ENCODE measurements around the gene TMEM179. TPM values are rescaled to one million over a fixed set of nuclear protein-coding genes. Genes with fewer than 3 reads are reported as not detected.
A peak's percentile ranks its signal among the peaks of the same experiment; 100 is the strongest.

The TMEM179 gene
- total RNA-seq, 1 experiment from 2014 or later: 11.4 TPM

DNA sequence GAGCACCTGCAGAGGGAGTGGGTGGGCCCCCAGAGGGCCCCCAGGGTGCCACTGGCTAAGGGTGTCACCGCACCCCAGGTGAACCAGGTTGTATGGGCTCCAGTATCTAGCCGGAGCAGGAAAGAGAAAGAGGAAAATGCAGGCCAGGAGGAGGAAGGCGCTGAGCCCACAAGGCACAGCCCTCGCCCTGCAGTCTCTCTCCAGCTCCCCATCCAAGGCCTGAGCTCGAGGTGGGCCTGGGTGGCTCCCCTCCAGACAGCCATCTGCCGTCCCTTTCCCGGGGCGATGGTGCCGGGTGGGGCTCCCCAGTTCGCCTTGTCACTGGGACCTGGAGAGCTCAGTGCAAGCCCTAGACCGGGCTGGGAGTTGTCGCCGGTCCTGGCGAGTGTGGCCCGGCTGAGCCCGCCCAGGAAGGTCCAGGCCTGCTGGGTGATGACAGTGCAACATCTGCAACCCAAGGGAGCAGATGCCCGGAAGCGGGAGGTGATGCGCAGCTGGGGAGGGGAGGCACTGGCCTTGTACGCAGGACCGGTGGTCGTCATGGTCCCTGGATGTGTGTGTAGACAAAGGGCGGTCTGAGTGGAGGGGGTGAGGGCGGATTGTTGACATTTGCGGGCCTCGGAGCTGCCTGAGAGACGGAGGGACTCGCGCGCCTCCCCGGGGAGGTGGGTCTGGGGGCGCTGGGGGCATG, 716 bp downstream of the TMEM179 start:
- H4K91ac ChIP-seq (ENCODE audit: insufficient read length, low read depth, low read length): no peak overlapping the region
- no CpG with 5 or more reads among the region's 32 CpGs for WGBS (ENCODE audit: extremely low coverage, insufficient read length, low lambda C conversion rate)
- no peak overlapping the region for H3K27ac ChIP-seq (ENCODE audit: insufficient read length, low read depth, low read length)
- H3K79me2 ChIP-seq (ENCODE audit: insufficient read depth, low read length): no peaks in the 10 kb centered on the region
- H2AFZ ChIP-seq (ENCODE audit: low read length): no peak overlapping the region
- H4K5ac ChIP-seq (ENCODE audit: insufficient read length, low read depth, low read length): no peak overlapping the region
- H2BK5ac ChIP-seq (ENCODE audit: insufficient read length, low read length): no peak overlapping the region
- H2BK12ac ChIP-seq (ENCODE audit: insufficient read length, low read depth, low read length): no peak overlapping the region
- Mint-ChIP-seq H3K27ac (no peak overlapping the region), H3K4me1 (peaks cover 7 to 17% of the 10 kb centered on the region in 2 experiments), H3K36me3 (ENCODE audit: insufficient read depth in 1 of 3, low read depth in 3 of 3) (no peaks in the 10 kb centered on the region; a peak in 1 of 7 replicates), H3K27me3 (ENCODE audit: low read depth) (peaks cover 68% of the 10 kb centered on the region), H3K4me3 (peak overlapping the region; percentile 67 to 77), H3K9me3 (peaks cover 0 to 6% of the 10 kb centered on the region in 2 experiments; a peak in 2 of 5 replicates)
- no peak overlapping the region; the same call in 1 of the 2 replicates for H3K14ac ChIP-seq (ENCODE audit: insufficient read depth, low read length)
- H3T11ph ChIP-seq (ENCODE audit: low read length): no peak overlapping the region
- no peak overlapping the region for H2BK20ac ChIP-seq (ENCODE audit: low read depth, low read length, poor library complexity, severe bottlenecking)
- no peak overlapping the region for H3K9ac ChIP-seq (ENCODE audit: extremely low read depth, insufficient read length, low read length)
- H3K23ac ChIP-seq (ENCODE audit: insufficient read length, low read depth, low read length): no peak overlapping the region
- H3K79me1 ChIP-seq (ENCODE audit: insufficient read depth, low read depth, low read length, poor library complexity, severe bottlenecking): no peaks in the 10 kb centered on the region
- no peaks in the 10 kb centered on the region for H3K4me1 ChIP-seq (ENCODE audit: insufficient read depth, low read length)
- H2AK5ac ChIP-seq (ENCODE audit: insufficient read length, low read length): no peak overlapping the region
- H3K9me3 ChIP-seq (ENCODE audit: control insufficient read depth, low read depth, low read length): no peaks in the 10 kb centered on the region
- H4K8ac ChIP-seq (replicated peaks; ENCODE audit: insufficient read length, low read depth, low read length): no peak overlapping the region
- H3K23me2 ChIP-seq (ENCODE audit: insufficient read length, low read depth, low read length, poor library complexity, severe bottlenecking): peaks cover 7% of the 10 kb centered on the region
- H3K27me3 ChIP-seq (ENCODE audit: insufficient read depth, low read length): peaks cover 2% of the 10 kb centered on the region; the same call in 1 of the 2 replicates
- TF ChIP-seq CTCF (conservative IDR thresholded peaks at IDR 0.05): no peak
- H3K18ac ChIP-seq (ENCODE audit: insufficient read length, low read depth, low read length): no peak overlapping the region
- H2BK15ac ChIP-seq (ENCODE audit: low read depth, low read length): no peak overlapping the region
- no peak overlapping the region for H3K4ac ChIP-seq (ENCODE audit: low read depth, low read length)
- no peaks in the 10 kb centered on the region for H4K20me1 ChIP-seq (ENCODE audit: control insufficient read depth, insufficient read depth, insufficient read length)
- peak overlapping the region; percentile 56 for H3K4me2 ChIP-seq (ENCODE audit: insufficient read depth, insufficient read length, low read length)
- no peak overlapping the region for H3K56ac ChIP-seq (ENCODE audit: insufficient read length, low read depth, low read length)
- H2BK120ac ChIP-seq (ENCODE audit: low read depth, low read length, poor library complexity, severe bottlenecking): no peak overlapping the region
- peak; percentile 37 for DNase-seq

All from H9 (cell line).